NCI-H526 (cell line): ENCODE measurements around the gene C2CD5.
"Not testable (repeated sequence)": the region's sequence is repeated elsewhere in the genome, so short reads cannot be mapped to it uniquely, and the experiment has no call there.

ENCODE experiments used
- DNase-seq, 2 experiments: peaks; one replicate each; lab custom pipeline; 2025; lab: John Stamatoyannopoulos, UW

Gene C2CD5

DNA sequence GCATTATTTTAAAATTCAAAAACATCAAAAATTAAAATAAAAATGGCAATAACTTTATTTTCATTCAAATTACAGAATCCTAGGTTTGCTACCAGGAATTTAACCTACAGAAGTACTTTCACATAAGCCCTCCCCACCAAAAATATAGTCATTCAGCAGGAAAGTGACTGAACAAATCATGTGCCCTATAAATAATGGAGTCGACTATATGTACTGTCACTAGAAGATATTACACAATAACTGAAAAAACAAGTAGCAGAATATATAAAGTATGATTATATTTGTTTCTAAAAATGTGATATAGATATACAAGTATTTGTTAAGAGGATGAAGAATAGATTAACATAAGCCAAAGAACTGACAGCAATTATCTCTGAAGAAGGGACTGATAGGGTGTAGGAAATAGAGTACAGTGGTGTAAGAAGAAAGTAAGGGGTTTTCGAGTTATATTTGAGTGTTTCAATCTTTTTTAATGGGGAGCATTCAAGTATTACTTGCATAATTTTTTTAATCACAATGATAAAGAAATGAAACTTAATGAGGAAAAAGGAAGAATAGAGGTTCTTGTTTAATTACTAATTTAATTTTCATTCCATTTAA lies 7.9 kb downstream of the C2CD5 start:
- no peak for DNase-seq

DNA sequence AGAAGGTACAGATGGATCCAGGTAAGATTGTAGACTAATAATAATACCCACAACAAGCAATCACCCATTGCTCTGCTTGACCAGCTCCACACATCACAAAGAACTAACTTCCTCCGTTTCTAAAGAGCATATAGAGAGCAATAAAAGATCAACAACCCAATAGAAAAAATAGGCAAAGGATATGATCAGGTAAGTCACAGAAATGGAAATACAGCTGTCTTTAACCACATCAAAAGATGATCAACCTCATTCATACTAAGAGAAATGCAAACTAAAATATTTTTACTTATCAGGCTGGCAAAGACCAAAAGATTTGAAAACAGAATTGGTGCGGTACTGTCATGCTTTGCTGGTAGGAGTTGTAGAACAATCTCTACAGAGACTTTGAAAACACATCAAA lies 8.9 kb downstream of the C2CD5 start:
- no peak for DNase-seq

DNA sequence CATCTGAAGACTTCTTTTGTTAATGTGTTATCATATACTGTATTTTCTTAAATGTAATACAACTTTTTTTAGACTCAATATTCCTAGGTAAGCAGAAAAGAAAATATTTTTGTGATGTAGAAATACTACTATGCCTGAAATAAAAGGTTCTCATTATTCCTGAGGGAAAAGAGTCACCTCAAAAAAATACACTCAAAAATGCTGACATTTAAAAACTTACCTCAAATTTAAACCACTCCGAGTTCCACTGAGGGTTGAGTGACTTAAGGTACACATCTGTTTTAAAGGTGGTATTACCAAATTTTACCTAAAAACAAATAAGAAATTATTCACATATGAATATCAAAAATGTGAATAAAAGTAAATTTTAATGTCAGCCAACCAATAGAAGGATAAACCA lies 9.3 kb downstream of the C2CD5 start:
- no peak for DNase-seq

DNA sequence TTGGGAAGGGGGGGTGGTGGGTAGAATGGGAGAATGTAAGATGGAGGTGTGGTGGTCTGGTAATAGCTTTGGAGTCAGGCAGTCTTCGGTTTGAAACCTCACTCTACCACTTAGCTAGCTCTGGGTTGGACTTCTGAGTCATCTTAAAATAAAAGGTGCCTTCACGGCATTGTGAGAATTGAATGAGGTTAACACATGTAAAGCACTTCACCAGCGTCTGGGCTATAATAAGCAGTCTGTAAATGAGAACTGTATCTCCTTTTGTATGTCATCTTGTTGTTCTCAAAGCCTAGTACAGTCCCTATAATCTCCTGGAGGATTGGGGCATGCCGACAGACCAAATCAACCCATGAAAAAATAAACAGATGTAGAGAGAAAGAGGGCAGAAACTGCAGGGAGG lies 11.2 kb downstream of the C2CD5 start:
- DNase-seq = no peak

DNA sequence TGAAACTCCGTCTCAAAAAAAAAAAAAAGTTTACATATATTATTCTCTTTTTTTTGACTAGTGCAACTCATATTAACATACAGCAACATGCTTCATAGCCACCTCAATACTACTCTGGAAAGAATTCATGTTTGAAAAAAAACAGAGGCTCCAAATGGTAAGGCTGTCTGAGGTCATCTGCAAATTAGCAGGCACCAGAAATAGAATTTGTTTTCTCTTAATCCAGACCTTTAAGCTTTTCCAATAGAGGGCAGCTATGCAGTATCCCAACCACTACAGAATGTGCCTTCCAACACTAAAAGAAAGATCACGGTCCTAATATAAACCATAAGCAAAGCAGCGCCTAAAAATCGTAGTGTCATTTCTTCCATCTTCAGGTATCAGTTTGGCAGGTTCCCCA lies 12.0 kb downstream of the C2CD5 start:
- no peak for DNase-seq

DNA sequence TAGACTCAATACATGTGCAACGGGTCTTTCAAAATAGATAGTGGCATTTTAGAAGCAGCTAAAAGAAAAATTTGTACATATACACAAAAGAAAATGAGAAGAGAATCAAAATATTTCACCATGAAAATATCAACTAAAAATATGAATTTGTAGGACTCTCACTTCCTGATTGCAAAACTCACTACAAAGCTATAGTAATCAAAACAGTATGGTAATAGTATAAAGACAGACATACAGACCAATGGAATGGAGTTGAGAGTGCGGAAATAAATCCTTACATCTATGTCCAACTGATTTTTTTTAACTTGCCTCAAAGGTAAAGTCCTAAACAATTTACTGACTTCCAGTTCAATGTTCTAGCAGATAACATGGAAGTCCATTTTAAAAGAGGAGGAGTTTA lies 13.1 kb downstream of the C2CD5 start:
- no peak for DNase-seq

DNA sequence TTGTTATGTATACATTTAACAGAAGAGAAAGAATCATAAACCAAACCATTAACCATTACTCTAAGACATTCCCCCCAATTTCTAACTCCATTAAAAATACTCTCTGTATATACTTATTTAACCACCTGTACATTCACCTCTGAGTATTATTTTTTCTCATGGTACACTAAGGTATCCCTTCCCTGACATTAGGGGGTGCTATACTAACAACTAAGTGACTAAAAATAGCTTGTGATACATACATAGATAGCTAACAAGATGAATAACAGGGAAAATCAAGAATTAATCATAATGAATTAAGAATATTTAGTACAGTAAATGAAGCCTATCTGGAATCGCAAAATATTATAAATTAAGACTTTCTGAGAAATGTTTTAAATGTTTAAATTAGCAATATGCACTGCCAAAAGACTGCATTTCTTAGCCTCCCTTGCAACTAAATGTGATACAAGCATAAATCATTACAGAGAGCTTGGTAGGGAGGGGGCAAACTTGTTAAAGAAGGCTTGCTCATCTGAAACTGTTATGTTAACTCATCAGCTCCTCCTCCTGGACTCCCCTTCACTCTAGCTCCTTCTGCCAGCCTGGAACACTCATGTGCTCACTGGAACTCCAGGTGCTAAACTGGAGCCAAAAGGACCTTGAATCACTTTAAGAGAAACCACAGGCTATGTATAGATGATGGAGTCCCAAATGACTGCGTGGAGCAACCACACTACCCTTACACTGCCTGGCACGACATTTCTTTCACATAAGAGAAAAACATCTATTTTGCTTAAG lies 14.9 kb downstream of the C2CD5 start:
- DNase-seq = peak in 1 of 2 experiments; percentile 67

DNA sequence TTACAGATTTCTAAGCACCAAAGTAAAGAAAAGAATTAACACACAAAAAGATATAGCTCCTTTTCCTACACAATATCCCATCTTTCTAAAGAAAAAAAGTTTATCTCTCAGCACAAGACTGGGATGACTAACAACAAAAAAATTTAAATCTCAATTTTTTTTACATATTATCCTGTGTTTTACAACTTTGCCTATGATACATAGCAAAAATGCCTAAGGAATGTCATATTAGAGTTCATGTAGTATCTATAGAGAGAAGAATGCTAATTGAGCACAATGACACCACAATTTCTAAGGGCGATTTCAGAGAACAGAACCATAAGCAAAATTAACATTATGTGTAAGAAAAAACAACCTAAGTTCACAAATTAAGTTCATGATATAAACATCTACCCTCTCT lies 16.3 kb downstream of the C2CD5 start:
- DNase-seq = no peak

DNA sequence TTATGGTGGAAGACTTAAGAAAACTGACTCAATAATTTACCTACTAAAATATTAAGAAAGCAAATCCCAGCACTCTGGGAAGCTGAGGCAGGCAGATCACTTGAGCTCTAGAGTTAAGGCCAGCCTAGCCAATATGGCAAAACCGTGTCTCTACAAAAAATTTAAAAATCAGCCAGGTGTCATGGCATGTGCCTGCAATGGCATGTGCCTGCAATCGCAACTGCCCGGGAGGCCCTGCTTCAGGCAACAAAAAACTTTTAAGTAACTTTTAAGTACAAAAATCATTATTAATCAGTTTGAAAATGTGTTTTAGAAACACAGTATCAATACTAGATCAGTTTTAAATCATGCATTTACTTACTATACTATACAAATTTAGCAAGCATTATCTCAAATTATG lies 17.5 kb downstream of the C2CD5 start:
- DNase-seq = no peak

DNA sequence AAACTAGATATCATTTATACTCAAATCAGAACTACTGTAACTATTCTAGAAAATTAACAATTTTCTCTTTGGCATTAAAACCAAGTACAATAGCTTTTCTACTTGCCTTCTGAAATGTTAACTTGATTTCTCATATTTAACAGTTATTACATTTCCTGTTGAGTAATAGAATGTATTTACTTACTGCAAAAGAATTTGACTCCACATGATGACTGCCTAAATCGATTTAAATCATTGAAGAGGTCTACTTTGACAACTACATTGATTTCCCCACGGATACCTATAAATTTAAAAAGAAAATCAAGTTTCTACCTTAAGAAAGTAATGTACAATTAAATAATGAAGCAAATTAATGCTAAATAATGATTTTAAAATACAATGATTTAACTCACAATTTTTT lies 18.9 kb downstream of the C2CD5 start:
- no peak for DNase-seq

DNA sequence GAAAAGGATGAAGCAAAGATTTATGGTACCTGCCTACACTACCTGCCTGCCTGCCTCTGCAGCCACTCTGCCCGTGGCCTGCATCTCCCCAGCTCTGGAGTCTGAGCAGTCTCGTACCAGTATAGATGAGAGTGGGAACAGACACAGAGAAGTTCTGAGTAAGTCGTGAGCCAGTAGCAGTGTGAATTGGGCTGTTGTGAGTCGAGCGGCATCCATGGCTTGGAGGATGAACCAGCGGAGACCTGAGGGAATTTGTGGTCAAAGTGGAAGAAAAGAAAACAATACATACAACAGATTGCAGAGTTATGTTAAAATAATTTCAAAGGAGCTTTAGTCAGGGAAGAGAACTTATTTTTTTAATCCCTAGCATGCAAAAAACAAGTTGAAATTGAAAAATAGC lies 25.3 kb downstream of the C2CD5 start:
- DNase-seq = no peak

DNA sequence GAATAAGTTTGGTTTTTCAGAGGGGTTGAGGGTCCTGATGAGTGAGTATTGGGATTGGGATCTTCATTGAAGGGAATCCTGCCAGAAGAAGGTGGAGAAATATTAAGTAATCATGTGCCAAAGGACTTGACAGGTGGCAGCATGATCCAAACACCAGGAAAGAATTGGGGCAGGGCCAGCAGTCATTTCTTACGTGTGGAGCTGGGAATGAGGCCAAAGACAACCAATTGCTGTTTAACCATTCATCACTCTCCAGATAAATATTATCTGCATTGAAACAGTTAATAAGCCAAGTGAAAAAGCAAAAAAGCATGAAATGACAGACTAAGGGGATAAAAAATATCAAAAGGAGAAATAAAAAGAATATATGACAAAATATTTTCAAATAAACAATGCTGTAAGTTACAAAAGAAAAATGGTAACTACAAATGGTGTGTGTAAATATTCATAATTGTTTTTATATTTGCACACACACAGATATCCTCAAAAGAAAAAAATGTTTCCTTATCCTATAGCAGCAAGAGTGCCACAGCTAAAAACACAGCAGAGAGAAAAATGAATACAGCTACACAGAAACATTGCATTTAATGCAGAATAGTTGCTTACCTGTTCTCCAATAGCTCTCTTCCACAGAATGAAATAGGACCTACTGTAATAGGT lies 26.2 kb downstream of the C2CD5 start:
- no peak for DNase-seq

DNA sequence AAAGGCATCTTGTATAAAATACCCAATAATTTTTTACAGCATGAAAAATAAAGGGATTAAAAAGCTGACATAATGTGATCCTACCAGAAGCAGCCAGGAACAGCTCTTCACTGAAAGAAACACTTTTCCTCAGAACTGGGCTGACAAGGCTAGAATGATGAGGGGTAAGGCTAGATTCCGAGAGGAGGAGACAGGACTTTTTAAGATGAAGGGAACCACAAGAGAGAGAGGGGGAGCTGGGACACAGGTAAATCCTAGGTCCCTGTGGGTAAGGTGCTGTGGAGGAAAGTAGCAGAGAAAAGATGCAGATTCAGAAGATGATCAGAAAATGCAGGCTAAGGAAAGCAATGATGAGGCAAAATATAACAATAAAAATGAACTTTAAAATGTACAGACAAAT lies 29.5 kb downstream of the C2CD5 start:
- no peak for DNase-seq

DNA sequence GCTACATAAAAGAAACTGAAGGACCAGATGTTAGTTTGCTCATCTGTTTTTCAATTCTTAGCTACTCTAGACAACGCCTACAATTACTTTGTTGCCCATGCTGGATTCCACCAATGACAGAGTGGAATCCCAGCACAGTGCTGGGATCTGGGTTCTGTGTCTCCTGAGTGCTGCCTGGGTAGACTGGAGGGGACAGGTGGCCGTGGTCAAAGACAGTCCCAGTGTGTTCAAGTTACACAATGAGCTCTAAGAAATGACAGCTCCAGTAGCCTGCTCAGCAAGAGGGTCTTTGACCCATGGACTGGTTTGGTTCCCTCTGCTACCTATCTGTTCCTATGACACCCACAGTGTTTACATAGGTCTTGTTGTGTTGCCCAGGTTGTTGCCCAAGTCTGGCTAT lies 38.5 kb downstream of the C2CD5 start:
- DNase-seq = no peak

DNA sequence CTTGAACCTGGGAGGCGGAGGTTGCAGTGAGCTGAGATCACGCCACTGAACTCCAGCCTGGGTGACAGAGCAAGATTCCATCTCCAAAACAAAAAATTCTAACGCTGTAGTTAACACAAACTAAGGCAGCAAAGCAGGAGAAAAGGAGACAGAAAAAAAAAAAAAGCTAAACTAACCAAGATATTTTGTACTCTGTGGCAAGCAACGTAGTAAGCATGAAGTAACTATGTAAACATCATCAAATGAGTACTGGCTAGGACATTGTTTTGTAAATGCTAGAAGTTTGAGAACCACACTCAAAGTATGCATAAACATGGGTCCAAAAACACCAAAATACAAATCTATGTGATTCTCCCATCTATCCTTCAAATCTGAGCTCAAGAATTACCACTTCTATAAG lies 44.2 kb downstream of the C2CD5 start:
- no peak for DNase-seq

DNA sequence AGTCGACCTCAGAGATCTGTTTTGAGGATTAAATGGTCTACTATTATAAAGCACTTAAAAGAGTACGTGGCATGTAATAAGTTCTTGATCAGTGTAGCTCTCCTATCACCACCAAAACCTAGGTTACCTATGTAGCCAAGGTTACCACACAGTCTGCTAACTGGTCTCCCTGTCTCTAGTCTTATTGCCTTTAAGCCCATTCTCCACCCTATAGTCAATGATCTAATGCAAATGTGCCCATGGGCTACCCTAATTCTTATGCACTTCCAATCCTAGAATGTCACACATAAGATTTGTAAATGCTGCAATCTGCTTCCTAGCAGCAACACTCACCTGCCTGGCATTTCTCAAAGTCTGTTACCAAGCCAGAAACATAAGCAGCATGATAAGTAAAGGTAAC lies 44.9 kb downstream of the C2CD5 start:
- DNase-seq = no peak

DNA sequence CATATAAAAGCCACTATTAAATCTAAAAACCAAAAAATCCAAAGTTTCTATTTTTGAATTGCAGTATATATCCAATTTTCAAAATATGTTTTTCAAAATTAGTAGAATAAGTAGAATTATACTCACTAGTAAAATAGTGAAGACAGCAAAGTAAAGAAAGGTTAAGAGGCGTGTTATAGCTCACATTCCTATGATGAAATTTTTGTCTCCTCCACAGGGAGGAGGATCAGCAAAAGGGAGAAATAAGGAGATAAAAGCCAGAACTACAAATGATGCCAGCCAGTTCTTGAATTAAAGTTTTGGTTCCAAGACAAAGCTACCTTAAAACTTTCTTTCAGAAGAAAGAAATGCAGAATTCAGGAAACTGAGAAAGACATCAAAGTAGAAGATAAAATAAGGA lies 50.0 kb downstream of the C2CD5 start:
- no peak for DNase-seq

DNA sequence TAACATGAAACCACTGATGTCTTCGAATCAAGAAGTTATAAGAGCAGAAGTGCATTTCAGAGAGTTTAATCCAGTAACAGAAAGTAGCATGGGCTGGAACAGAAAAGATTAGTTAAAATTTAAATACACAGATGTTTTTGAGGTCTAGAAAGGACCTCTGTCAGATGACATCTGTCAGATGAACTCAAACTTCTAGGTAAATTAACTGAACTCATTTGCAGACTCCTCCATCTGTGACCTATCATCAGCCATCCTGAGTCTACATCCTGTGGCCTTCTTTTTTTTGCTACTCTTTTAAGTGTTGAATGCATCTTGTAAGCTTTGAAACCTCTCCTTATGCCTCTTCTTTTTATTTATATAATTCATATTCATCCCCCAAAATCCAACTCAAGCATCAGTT lies 53.3 kb downstream of the C2CD5 start:
- no peak for DNase-seq

DNA sequence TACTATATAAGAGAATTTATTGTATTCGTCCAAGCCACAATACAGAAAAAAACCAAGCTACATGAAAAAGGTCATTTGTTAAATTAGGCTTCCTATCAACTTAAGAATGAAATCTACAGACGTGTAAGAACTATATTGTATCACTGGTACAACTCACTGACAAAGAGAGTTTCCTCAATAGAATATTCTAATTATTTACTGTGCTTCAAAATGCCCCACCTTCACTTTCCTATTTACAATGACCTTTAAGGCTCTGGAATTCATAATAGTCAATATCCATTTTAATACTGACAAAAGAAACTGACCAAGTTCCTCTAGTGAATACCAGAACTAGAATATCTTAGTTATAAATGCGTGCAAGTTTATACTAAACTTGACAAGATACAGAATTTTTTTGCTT lies 55.9 kb downstream of the C2CD5 start:
- no peak for DNase-seq

DNA sequence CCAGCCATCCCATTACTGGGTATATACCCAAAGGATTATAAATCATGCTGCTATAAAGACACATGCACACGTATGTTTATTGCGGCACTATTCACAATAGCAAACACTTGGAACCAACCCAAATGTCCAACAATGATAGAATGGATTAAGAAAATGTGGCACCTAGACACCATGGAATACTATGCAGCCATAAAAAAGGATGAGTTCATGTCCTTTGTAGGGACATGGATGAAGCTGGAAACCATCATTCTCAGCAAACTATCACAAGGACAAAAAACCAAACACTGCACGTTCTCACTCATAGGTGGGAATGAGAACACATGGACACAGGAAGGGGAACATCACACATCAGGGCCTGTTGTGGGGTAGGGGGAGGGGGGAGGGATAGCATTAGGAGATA lies 56.7 kb downstream of the C2CD5 start:
- DNase-seq = not testable (repeated sequence)

DNA sequence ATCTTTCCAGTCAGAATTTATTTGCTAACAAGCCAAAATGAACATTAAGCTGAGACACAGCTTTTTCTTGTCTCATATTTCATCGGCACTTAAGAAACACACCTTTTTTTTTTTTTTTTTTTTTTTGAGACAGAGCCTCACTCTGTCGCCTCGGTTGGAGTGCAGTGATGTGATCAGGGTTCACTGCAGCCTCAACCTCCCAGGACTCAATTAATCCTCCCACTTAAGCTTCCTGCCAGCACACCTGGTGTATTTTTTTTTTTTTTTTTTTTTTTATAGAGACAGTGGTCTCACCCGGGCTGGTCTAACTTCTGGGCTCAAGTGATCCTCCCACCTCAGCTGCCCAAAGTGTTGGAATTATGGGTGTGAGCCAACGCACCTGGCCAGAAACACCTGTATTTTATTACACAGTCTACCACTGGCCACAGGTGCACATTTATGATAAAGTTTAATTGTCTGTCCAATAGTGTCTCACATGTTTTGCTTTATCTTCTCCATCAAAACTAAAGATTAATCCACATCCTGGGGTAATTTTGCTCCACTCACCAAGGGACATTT lies 62.7 kb downstream of the C2CD5 start:
- no peak for DNase-seq

DNA sequence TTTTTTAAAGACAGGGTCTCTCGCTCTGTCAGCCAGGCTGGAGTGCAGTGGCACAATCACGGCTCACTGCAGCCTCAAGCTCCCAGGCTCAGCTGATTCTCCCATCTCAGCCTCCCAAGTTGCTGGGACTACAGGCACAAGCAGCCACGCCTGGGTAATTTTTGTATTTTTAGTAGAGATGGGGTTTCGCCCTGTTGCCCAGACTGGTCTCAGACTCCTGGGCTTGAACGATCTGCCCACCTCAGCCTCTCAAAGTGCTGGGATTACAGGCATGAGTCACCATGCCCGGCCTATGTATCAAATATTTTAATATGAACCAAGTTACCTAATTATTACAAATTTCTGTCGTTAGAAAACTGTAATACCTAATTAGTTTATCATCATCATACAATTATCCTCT lies 63.5 kb downstream of the C2CD5 start:
- DNase-seq = not testable (repeated sequence)

DNA sequence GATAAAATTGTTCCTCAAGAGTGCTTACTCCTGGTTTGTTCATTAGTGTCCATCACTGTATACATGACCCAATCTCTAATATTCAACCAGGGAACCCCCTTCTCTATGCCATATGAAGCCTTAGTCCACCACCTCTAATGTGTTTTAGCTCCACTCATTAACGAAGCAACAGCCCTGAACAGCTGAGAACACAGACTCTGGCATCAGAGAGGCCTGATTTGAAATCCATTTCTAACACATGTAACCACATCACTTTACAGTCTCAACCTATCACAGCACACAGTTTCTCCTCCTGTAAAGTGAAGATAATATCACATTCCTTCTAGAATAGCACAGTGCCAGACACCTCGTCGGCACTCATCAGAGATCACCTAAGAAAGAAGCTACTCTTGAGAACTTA lies 64.3 kb downstream of the C2CD5 start:
- DNase-seq = no peak
